OCI-LY3 (cell line): ENCODE results near the gene ACVR1.

Experiments used
- EZH2phosphoT487 ChIP-seq: fragments of 200-600 bp; shearing (Covaris generic); IDR thresholded peaks from 2 replicates; pipeline ENCODE4 v1.6.1; 2018; ENCODE audit warnings: antibody characterized with exemption, mixed run types, low read depth
- TF ChIP-seq, protein P1 (sequence below): fragments of 200-600, 300-600 bp; sonication (generic); IDR thresholded peaks from 2 replicates; pipeline ENCODE4 v1.5.1; 2014; ENCODE audit warnings: antibody characterized with exemption, low read length, low read depth

DNA sequence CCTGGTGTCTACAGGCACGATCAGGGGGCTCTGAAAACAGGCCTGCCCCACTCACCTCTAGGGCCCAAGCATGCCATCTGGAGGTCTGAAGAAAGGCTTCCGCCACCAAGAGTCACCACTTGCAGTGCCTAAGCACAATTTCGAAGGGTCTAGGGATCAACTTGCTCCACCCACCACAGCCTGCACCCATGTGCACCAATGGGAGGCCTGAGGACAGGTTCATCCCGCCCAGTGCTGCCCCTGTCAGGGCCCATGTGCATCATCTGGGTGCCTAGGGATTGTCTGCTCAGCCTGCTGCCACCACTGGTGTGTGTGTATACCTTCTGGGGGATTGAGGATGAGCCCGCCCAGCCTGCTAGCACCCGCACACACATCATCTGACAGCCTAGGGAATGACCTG lies 126.4 kb downstream of the ACVR1 start:
- TF ChIP-seq, protein P1, sequence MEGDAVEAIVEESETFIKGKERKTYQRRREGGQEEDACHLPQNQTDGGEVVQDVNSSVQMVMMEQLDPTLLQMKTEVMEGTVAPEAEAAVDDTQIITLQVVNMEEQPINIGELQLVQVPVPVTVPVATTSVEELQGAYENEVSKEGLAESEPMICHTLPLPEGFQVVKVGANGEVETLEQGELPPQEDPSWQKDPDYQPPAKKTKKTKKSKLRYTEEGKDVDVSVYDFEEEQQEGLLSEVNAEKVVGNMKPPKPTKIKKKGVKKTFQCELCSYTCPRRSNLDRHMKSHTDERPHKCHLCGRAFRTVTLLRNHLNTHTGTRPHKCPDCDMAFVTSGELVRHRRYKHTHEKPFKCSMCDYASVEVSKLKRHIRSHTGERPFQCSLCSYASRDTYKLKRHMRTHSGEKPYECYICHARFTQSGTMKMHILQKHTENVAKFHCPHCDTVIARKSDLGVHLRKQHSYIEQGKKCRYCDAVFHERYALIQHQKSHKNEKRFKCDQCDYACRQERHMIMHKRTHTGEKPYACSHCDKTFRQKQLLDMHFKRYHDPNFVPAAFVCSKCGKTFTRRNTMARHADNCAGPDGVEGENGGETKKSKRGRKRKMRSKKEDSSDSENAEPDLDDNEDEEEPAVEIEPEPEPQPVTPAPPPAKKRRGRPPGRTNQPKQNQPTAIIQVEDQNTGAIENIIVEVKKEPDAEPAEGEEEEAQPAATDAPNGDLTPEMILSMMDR, result no peak
- TF ChIP-seq EZH2phosphoT487, result no peak
